Stimulated activated CD8-positive, alpha-beta memory T cell treated with anti-CD3 and anti-CD28 coated beads, Interleukin-15, amount 100 ng/mL, for 48 hours (primary cell): ENCODE data around the gene LEKR1.
"Not testable (repeated sequence)": the region's sequence is repeated elsewhere in the genome, so short reads cannot be mapped to it uniquely, and the experiment has no call there.

Experiments used
- DNase-seq, 2 donors: peaks; one replicate each; pipeline ENCODE4 v3.0.0-alpha.2; 2020; ENCODE audit warnings: low read depth in 2 of 2

LEKR1 gene

GRCh38 chr3:156806698-156807097 is 19.5 kb upstream of the LEKR1 start:
- DNase-seq, result no peak

DNA sequence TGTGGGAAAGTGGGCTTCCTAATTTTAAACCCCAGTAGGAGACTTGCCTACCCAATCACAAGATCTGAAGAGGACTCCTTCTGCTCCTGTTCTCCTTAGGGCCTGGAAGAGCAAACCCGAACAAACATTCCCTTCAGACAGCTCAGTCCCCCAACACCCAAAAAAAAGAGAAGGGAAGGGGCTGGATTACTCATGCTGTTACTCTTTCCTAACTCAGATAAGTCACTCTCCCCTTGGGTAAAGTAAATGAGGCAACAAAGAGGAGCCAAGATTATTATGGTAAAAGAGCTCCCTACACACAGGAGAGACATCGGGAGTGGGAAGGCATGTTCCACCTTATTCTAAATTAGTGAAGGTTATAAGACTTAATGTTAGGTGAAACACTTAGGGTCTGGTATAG is 18.1 kb upstream of the LEKR1 start:
- no peak for DNase-seq

GRCh38 chr3:156811089-156811862 is 14.9 kb upstream of the LEKR1 start:
- DNase-seq, result no peak

DNA sequence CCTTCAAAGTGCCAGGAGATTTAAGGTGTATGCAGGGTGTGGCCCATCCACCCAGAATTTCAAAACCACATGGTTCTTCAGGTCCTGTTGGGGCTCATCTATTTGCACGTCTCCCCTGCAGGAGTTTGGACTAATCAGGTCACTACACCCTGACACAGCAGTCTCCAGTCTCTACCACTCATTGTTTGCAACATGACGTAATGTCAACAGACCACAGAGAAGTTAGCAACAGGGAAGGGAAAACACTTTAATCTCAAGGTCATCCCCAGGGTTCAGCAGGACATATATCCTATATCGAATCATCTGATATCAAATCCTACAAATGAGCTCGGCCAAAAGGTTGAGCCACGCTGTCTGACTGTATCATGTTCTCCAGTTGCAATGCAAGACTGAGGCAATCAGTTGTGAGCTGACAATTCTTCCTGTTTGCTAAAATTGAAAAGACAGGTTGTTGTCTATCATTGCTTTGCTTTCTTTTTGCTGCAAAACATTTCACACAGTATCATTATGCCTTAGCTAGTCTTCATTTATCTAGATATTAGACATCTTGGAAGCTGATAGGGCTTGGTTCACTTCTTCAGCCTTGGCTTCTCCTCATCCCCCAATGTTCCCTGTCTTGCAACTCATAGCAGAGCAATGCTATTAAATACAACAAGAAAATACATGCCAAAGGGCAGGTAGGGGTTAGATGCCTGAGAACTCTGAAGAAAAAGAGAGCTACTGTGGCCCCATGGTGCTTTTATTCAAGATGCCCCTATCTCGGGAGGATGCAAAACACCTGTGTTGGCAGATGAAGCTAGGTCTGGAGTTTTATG is 13.4 kb upstream of the LEKR1 start:
- DNase-seq, result no peak

DNA sequence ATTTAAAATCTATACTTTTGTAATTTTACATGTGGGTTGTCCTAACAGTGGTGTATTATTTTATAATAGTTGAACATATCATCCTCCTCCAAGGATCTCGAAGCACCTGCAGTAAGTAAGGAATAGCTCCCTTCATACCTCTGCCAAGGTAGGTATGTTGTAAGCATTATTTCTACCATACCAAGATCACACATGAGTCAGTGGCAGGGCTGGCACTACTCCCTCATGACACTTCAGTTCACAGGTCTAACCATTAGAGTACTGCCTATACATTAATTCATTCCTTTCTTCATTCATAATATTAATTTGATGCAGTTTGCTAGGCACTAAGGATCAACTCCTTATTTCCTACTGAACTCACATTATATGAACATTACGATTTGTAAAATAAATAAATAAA is 11.9 kb upstream of the LEKR1 start:
- DNase-seq, result no peak

- peak; percentile 7 to 15 for DNase-seq
These were observed 9.9 kb upstream of the LEKR1 start for GRCh38 chr3:156816091-156816793.

- peak; percentile 82 to 84 for DNase-seq
These were observed 9.1 kb upstream of the LEKR1 start for GRCh38 chr3:156816794-156817645.

DNA sequence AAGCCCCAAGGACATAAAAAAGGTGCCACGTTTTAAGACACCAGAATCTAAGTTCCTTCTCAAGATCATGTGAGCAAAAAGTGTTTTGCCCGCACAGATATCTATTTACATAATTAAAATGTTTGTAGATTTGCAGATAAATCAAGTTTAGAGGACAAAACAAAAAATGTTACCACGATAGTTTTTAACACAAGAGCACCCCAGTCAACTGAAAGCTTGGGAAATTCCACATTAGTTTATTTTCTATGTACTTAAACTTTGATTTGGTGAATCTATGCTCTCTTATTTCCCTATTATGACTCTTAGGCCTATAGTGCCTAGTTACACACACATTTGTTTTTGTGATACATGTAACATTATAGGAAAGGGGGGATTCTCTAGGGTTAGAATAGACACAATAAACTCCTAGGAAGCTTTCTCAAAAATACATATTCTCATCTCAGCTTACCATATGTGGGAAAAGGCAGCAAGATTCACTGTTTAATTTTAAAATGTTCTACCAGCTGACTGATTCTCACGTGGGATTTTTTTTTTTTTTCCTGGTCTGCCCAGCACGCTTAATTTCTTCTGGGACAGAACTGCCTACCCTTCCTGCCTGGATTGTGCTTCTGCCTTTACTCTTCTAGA is 8.4 kb upstream of the LEKR1 start:
- DNase-seq, result no peak

- no peak for DNase-seq
These were observed 7.9 kb upstream of the LEKR1 start for GRCh38 chr3:156818273-156818651.

DNA sequence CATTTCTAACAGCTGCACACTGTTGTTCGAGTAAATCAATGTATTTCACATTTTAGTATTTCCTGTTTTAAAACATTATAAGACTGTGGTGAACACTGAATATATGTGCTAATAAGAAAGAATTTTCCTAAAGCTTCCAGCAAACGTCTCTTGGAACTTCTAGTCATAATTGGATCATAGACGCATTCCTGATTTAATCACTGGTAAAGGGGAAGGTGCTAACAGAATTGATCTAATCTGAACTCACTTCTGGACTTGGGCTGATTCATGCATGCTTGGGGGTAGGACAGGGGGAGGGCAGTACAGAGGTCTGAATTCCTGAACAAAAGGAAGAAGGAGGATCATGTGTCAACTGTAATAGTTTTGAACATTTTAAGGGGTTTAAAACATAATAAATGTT is 7.3 kb upstream of the LEKR1 start:
- no peak for DNase-seq

DNA sequence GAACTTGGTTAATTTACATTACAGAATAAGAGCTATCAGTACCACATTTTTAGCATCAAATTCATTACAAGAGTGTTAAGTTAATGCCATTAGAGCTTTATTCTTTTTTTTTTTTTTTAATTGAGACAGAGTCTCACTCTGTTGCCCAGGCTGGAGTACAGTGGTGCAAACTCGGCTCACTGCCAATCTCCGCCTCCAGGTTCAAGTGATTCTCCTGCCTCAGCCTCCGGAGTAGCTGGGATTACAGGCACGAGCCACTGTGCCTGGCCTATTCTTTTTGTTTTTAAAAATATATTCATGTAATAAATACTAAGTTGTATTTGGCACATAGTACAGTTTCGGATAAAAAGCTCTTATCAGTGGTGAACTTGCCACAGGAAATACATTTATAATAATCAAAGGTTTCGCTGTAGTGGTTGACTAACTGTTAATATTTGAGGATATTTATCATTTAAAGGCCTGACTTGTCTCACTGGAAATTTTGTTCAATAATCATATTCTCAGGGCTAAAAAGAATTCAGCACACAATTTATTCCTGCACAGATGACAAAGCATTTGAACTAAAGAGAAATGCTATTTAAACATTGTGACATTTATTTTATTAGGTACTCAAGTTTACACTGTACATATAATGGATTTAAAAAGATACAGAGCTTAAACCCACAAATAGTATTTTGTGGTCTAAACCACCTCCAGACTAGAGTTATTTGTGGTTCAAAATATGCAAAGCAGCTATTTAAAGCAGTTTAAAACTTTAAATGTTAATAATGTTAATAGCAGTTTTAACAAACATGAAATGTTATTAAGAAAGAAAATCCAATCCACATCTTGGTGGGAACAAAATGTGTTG is 6.1 kb upstream of the LEKR1 start:
- no peak for DNase-seq

GRCh38 chr3:156820692-156821080 is 5.5 kb upstream of the LEKR1 start:
- no peak for DNase-seq

DNA sequence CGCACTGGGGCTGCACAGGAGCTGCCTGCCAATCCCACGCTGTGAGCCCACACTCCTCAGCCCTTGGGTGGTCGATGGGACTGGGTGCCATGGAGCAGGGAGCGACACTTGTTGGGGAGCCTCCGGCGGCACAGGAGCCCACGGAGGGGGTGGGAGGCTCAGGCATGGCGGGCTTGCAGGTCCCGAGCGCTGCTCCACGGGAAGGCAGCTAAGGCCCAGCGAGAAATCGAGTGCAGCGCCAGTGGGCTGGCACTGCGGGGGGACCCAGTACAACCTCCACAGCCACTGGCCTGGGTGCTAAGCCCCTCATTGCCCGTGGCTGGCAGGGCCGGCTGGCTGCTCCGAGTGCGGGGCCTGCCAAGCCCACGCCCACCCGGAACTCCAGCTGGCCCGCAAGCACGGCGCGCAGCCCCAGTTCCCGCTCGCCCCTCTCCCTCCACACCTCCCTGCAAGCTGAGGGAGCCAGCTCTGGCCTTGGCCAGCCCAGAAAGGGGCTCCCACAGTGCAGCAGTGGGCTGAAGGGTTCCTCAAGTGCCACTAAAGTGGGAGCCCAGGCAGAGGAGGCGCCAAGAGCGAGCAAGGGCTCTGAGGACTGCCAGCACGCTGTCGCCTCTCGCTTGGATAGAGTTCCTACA is 3.4 kb upstream of the LEKR1 start:
- not testable (repeated sequence) for DNase-seq

GRCh38 chr3:156825795-156826143 is 384 bp upstream of the LEKR1 start:
- no peak for DNase-seq

DNA sequence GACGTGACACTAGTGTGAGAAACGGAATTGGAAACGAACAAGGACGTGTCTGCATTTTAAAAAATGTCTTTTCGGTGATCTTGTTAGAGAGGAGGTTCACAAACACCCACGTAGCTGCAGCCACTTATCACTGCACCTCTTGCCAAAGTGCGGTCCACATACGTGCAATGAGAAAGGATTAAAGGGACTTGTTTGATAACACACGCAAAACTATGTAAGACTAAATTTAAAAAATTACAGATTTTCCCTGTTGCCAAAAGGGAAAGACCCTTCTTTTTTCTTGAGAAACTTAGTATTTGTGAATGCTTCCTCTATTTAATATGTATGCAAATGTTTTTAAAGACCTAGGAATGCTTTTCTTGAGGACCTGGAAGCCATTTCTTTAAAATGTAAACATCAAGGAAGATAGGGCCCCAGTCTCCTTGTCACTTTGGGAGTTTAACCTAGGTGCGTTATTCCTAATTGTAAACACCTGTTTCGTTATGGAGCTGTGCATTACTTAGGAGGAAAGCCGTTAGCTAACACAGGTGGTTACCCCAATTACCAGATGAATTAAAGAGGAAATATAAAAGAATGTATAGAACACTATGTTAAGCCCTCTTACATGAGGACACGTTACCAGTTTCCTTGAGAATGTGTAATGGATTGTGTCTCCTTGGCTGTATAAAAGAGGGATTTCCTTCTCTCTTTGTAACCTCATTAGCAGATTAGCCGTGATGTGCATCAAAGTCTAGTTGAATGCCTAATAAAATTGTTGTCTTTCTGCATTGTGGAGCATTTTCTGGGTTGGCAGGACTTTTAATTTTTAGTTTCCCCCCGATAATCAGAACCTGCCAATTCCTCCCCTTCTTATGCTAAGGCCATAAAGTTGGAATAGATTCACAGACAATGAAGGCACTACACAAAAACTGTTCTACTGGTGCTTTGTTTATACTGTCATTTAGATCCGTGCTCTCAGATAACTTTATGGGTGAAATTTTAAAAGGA is 1.0 kb downstream of the LEKR1 start:
- DNase-seq, result no peak

DNA sequence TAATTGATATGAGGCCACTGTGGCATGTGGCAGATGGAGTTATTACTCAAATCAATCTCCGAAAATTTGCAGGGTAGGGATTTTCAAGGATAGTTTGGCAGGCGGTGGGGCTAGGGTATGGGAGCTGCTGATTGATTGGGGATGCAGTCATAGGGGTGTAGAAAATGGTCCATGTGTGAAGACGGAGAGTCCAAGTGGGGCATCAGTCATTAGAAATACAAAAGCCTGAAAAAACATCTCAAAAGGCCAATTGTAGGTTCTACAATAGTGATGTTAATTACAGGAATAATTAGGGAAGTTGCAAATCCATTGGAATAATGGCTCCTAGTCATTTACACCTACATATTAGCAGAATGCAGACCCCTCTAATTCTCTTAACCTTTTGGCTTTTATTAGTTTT is 4.9 kb downstream of the LEKR1 start:
- no peak for DNase-seq

GRCh38 chr3:156834435-156834834 is 8.3 kb downstream of the LEKR1 start:
- DNase-seq, result no peak

GRCh38 chr3:156834962-156835535 is 8.9 kb downstream of the LEKR1 start:
- no peak for DNase-seq
